Measurements from ENCODE around the gene CORIN. TPM values are rescaled to one million over a fixed set of nuclear protein-coding genes. Genes with fewer than 3 reads are reported as not detected.

The CORIN gene
- total and polyA plus RNA-seq, 4 donors = 0.02 to 0.23 (median 0.15) TPM

GRCh38 chr4:47639531-47639930 lies 198.3 kb downstream of the CORIN start:
- Histone ChIP-seq H3K9ac (ENCODE audit: low read depth in 1 of 2, low read length in 2 of 2) (no peak overlapping the region), H3K9me3 (ENCODE audit: control insufficient read depth in 4 of 4, low read length in 3 of 4) (no peaks in the 10 kb centered on the region), H3K27ac (ENCODE audit: low read depth in 1 of 2, low read length in 2 of 2) (no peak overlapping the region), H3K36me3 (ENCODE audit: control insufficient read depth in 4 of 4, insufficient read depth in 3 of 4, low read depth in 1 of 4, low read length in 3 of 4) (no peaks in the 10 kb centered on the region), H3K4me1 (ENCODE audit: control insufficient read depth in 4 of 4, insufficient read depth in 4 of 4, low read length in 3 of 4) (no peaks in the 10 kb centered on the region), H3K27me3 (ENCODE audit: control insufficient read depth in 4 of 4, insufficient read depth in 4 of 4, low read length in 3 of 4) (no peaks in the 10 kb centered on the region), H3K4me3 (ENCODE audit: low read depth in 1 of 3, low read length in 3 of 3) (no peak overlapping the region)
- TF ChIP-seq HNF4A (conservative IDR thresholded peaks at IDR 0.05) (no peak), FOXA2 (IDR thresholded peaks at IDR 0.05) (no peak), REST (IDR thresholded peaks at IDR 0.05) (no peak), RXRA (IDR thresholded peaks at IDR 0.05) (no peak), JUND (IDR thresholded peaks at IDR 0.05) (no peak), RAD21 (IDR thresholded peaks at IDR 0.05) (no peak), EGR1 (IDR thresholded peaks at IDR 0.05; ENCODE audit: low read depth in 2 of 2) (no peak), GABPA (IDR thresholded peaks at IDR 0.05 in 1 of 2, conservative IDR thresholded peaks at IDR 0.05 in 1 of 2) (no peak), NR2F2 (IDR thresholded peaks at IDR 0.05) (no peak)
- TF ChIP-seq, protein P1, sequence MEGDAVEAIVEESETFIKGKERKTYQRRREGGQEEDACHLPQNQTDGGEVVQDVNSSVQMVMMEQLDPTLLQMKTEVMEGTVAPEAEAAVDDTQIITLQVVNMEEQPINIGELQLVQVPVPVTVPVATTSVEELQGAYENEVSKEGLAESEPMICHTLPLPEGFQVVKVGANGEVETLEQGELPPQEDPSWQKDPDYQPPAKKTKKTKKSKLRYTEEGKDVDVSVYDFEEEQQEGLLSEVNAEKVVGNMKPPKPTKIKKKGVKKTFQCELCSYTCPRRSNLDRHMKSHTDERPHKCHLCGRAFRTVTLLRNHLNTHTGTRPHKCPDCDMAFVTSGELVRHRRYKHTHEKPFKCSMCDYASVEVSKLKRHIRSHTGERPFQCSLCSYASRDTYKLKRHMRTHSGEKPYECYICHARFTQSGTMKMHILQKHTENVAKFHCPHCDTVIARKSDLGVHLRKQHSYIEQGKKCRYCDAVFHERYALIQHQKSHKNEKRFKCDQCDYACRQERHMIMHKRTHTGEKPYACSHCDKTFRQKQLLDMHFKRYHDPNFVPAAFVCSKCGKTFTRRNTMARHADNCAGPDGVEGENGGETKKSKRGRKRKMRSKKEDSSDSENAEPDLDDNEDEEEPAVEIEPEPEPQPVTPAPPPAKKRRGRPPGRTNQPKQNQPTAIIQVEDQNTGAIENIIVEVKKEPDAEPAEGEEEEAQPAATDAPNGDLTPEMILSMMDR (IDR thresholded peaks at IDR 0.05; ENCODE audit: low read depth, low read length, missing input control) = no peak
- TF ChIP-seq, protein P2, sequence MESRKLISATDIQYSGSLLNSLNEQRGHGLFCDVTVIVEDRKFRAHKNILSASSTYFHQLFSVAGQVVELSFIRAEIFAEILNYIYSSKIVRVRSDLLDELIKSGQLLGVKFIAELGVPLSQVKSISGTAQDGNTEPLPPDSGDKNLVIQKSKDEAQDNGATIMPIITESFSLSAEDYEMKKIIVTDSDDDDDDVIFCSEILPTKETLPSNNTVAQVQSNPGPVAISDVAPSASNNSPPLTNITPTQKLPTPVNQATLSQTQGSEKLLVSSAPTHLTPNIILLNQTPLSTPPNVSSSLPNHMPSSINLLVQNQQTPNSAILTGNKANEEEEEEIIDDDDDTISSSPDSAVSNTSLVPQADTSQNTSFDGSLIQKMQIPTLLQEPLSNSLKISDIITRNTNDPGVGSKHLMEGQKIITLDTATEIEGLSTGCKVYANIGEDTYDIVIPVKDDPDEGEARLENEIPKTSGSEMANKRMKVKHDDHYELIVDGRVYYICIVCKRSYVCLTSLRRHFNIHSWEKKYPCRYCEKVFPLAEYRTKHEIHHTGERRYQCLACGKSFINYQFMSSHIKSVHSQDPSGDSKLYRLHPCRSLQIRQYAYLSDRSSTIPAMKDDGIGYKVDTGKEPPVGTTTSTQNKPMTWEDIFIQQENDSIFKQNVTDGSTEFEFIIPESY (IDR thresholded peaks at IDR 0.05) = no peak
- DNase-seq (ENCODE audit: low spot score) = no peak
- WGBS = 67% methylated on average over 3 of the region's 3 CpGs

- H3K27me3 ChIP-seq (ENCODE audit: control insufficient read depth in 4 of 4, insufficient read depth in 4 of 4, low read length in 3 of 4) = no peaks in the 10 kb centered on the region
- H3K27ac ChIP-seq (ENCODE audit: low read depth in 1 of 2, low read length in 2 of 2) = no peak overlapping the region
- 94% methylated on average over 4 of the region's 4 CpGs for WGBS
- no peak overlapping the region for H3K9ac ChIP-seq (ENCODE audit: low read depth in 1 of 2, low read length in 2 of 2)
- H3K4me1 ChIP-seq (ENCODE audit: control insufficient read depth in 4 of 4, insufficient read depth in 4 of 4, low read length in 3 of 4) = no peaks in the 10 kb centered on the region
- no peaks in the 10 kb centered on the region for H3K36me3 ChIP-seq (ENCODE audit: control insufficient read depth in 4 of 4, insufficient read depth in 3 of 4, low read depth in 1 of 4, low read length in 3 of 4)
- no peak overlapping the region for H3K4me3 ChIP-seq (ENCODE audit: low read depth in 1 of 3, low read length in 3 of 3)
- no peak for DNase-seq (ENCODE audit: low spot score)
- TF ChIP-seq FOXA2 (IDR thresholded peaks at IDR 0.05) = no peak
- TF ChIP-seq, protein P3, sequence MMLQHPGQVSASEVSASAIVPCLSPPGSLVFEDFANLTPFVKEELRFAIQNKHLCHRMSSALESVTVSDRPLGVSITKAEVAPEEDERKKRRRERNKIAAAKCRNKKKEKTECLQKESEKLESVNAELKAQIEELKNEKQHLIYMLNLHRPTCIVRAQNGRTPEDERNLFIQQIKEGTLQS (IDR thresholded peaks at IDR 0.05) = no peak
- TF ChIP-seq MAX (IDR thresholded peaks at IDR 0.05) = no peak
- TF ChIP-seq, protein P2 (IDR thresholded peaks at IDR 0.05) = no peak
- no peak for TF ChIP-seq JUND (IDR thresholded peaks at IDR 0.05)
- no peak for TF ChIP-seq REST (IDR thresholded peaks at IDR 0.05)
- no peak for TF ChIP-seq NR2F2 (IDR thresholded peaks at IDR 0.05)
- no peak for TF ChIP-seq HNF4G (IDR thresholded peaks at IDR 0.05)
- H3K9me3 ChIP-seq (ENCODE audit: control insufficient read depth in 4 of 4, low read length in 3 of 4) = no peaks in the 10 kb centered on the region
Observed at GRCh38 chr4:47631161-47631560, 206.7 kb downstream of the CORIN start.
